ENCODE measurements around the gene CPA5. TPM values are rescaled to one million over a fixed set of nuclear protein-coding genes. Genes with fewer than 3 reads are reported as not detected.
A peak's percentile ranks its signal among the peaks of the same experiment; 100 is the strongest.

CPA5 gene
- total and polyA plus RNA-seq, 2 experiments from 2014 or later = not detected

DNA sequence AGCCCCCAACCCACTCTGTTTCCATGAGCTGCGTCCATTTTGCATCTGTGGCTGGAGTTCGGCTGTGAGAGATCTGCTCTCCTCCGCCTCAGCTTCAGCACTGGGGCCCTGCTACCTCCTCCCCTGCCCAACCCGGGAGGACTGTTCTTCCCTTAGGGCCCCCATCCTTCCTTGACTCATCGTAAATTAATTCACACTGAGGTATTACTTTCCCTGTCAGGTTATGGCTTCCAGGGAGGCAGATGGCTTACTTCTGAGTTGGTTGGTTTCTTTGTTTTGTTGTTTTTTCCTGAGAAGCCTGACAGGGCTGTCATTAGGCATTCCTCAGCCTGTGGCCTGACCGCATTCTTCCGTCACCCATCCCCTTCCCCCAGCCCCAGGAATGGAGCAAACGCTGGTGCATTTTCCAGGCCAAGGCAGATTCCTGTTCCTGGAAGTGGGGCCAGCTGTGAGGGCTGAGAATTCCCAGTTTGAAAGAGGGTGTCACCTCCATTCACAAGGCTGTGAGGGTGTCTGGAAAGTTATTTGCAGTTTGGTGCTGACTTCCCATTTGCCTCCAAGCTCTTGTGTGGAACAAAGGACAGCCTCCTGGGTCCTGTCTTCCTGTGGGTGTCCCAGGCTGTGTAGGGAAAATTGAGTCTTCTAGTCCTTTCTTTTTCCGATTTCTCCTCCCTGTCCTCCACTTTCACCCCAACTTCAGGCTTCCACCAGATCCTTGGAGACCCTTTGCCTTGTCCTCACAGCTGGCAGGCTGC is 11.7 kb downstream of the CPA5 start (continued):
- TF ChIP-seq, protein P1, sequence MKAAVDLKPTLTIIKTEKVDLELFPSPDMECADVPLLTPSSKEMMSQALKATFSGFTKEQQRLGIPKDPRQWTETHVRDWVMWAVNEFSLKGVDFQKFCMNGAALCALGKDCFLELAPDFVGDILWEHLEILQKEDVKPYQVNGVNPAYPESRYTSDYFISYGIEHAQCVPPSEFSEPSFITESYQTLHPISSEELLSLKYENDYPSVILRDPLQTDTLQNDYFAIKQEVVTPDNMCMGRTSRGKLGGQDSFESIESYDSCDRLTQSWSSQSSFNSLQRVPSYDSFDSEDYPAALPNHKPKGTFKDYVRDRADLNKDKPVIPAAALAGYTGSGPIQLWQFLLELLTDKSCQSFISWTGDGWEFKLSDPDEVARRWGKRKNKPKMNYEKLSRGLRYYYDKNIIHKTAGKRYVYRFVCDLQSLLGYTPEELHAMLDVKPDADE (IDR thresholded peaks at IDR 0.05) = no peak
- TF ChIP-seq POLR2AphosphoS5 (IDR thresholded peaks at IDR 0.05; ENCODE audit: low read depth) (no peak), EZH2phosphoT487 (IDR thresholded peaks at IDR 0.05; ENCODE audit: unreplicated experiment) (no peak), ZNF331 (CRISPR knock-in tag; IDR thresholded peaks at IDR 0.05; ENCODE audit: low read depth) (no peak), CREB1 (CRISPR knock-in tag; IDR thresholded peaks at IDR 0.05; ENCODE audit: low read depth) (no peak), JUNB (IDR thresholded peaks at IDR 0.05; ENCODE audit: unreplicated experiment) (no peak)
- TF ChIP-seq, protein P2, sequence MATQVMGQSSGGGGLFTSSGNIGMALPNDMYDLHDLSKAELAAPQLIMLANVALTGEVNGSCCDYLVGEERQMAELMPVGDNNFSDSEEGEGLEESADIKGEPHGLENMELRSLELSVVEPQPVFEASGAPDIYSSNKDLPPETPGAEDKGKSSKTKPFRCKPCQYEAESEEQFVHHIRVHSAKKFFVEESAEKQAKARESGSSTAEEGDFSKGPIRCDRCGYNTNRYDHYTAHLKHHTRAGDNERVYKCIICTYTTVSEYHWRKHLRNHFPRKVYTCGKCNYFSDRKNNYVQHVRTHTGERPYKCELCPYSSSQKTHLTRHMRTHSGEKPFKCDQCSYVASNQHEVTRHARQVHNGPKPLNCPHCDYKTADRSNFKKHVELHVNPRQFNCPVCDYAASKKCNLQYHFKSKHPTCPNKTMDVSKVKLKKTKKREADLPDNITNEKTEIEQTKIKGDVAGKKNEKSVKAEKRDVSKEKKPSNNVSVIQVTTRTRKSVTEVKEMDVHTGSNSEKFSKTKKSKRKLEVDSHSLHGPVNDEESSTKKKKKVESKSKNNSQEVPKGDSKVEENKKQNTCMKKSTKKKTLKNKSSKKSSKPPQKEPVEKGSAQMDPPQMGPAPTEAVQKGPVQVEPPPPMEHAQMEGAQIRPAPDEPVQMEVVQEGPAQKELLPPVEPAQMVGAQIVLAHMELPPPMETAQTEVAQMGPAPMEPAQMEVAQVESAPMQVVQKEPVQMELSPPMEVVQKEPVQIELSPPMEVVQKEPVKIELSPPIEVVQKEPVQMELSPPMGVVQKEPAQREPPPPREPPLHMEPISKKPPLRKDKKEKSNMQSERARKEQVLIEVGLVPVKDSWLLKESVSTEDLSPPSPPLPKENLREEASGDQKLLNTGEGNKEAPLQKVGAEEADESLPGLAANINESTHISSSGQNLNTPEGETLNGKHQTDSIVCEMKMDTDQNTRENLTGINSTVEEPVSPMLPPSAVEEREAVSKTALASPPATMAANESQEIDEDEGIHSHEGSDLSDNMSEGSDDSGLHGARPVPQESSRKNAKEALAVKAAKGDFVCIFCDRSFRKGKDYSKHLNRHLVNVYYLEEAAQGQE (IDR thresholded peaks at IDR 0.05; ENCODE audit: unreplicated experiment) = no peak

GRCh38 chr7:130356876-130357611 is 12.4 kb downstream of the CPA5 start:
- DNase-seq (ENCODE audit: low spot score) = no peak
- H3K9me3 Mint-ChIP-seq = peaks cover 19% of the 10 kb centered on the region
- H3K27me3 Mint-ChIP-seq (ENCODE audit: insufficient read depth, low read depth, poor library complexity) = peaks cover 19% of the 10 kb centered on the region
- 0 out of 2 replicates have a peak, but pooled peaks cover 5% of the 10 kb centered on the region for H3K9me2 ChIP-seq (ENCODE audit: insufficient read depth)
- no peaks in the 10 kb centered on the region for H3F3A ChIP-seq (replicated peaks; ENCODE audit: low read depth)
- no peak overlapping the region for H3K4me3 ChIP-seq
- no peaks in the 10 kb centered on the region for H4K20me1 ChIP-seq (replicated peaks; ENCODE audit: insufficient read depth)
- H3K4me1 Mint-ChIP-seq = peaks cover 30% of the 10 kb centered on the region
- H3K36me3 ChIP-seq (ENCODE audit: insufficient read depth) = no peaks in the 10 kb centered on the region
- H3K36me3 Mint-ChIP-seq (ENCODE audit: low read depth) = peaks cover 13% of the 10 kb centered on the region; the same call in 2 of the 3 replicates
- peak overlapping the region; percentile 79 for H3K27ac Mint-ChIP-seq
- peak overlapping the region; percentile 42; the same call in 1 of the 2 replicates for H3K4me2 ChIP-seq
- peak overlapping the region; percentile 92 for H2AFZ ChIP-seq
- H3K4me3 Mint-ChIP-seq = no peak overlapping the region; the same call in 2 of the 3 replicates
- 0 out of 2 replicates have a peak overlapping the region, but pooled peaks have one; percentile 60 for H3K27ac ChIP-seq (ENCODE audit: low read depth)
- peaks cover 13% of the 10 kb centered on the region for H3K4me1 ChIP-seq (ENCODE audit: insufficient read depth)
- H3K79me2 ChIP-seq (replicated peaks; ENCODE audit: insufficient read depth) = no peaks in the 10 kb centered on the region
- no peaks in the 10 kb centered on the region for H3K27me3 ChIP-seq (ENCODE audit: insufficient read depth)
- ATAC-seq = no peak
- TF ChIP-seq, protein P1 (IDR thresholded peaks at IDR 0.05) = no peak
- TF ChIP-seq CTCF (conservative IDR thresholded peaks at IDR 0.05; ENCODE audit: low read depth in 2 of 2) = no peak
- no peak for TF ChIP-seq CREB1 (CRISPR knock-in tag; IDR thresholded peaks at IDR 0.05; ENCODE audit: low read depth)
- no peak for TF ChIP-seq STAT1 (IDR thresholded peaks at IDR 0.05; ENCODE audit: unreplicated experiment)

Data from GM23338 (cell line).